Astrocyte (in vitro differentiated cells and primary cell): Measurements from ENCODE around the gene DMBX1. TPM values are rescaled to one million over a fixed set of nuclear protein-coding genes. Genes with fewer than 3 reads are reported as not detected.

Experiments used
- DNase-seq: peaks from one replicate; pipeline ENCODE4 v3.0.0-alpha.2; 2010; ENCODE audit warnings: low read depth
- FAIRE-seq: peaks from 2 replicates; lab custom pipeline; 2011; peaks lifted over from hg19 to GRCh38; lab: Jason Lieb, UNC
- H2AFZ ChIP-seq: 2 replicates; pipeline ENCODE4 v1.6.0; 2012; ENCODE audit warnings: low read depth, low read length, inconsistent platforms
- H3K27ac ChIP-seq: 2 replicates; pipeline ENCODE4 v1.5.1; 2011; ENCODE audit warnings: low read depth, low read length, inconsistent platforms
- H3K27me3 ChIP-seq: 2 replicates; pipeline ENCODE4 v1.6.0; 2011; ENCODE audit warnings: low read length, inconsistent platforms; ENCODE audit not compliant: insufficient read depth
- H3K36me3 ChIP-seq: 2 replicates; pipeline ENCODE4 v1.5.1; 2011; ENCODE audit warnings: low read length, inconsistent platforms; ENCODE audit not compliant: insufficient read depth
- H3K4me1 ChIP-seq: 2 replicates; pipeline ENCODE4 v1.5.1; 2011; ENCODE audit warnings: low read length, inconsistent platforms; ENCODE audit not compliant: insufficient read depth
- H3K4me2 ChIP-seq: 2 replicates; pipeline ENCODE4 v1.6.0; 2012; ENCODE audit warnings: low read length, inconsistent platforms
- H3K4me3 ChIP-seq: 2 replicates; pipeline ENCODE4 v1.5.1; 2011; ENCODE audit warnings: low read depth, mild to moderate bottlenecking, low read length, inconsistent platforms; ENCODE audit not compliant: insufficient read depth
- H3K79me2 ChIP-seq: 2 replicates; pipeline ENCODE4 v1.6.0; 2012; ENCODE audit warnings: mild to moderate bottlenecking, low read length, inconsistent platforms; ENCODE audit not compliant: insufficient read depth
- H3K9ac ChIP-seq: 2 replicates; pipeline ENCODE4 v1.6.0; 2012; ENCODE audit warnings: mild to moderate bottlenecking, low read length, inconsistent platforms
- H3K9me3 ChIP-seq: 2 replicates; pipeline ENCODE4 v1.5.1; 2012; ENCODE audit warnings: low read depth, mild to moderate bottlenecking, low read length, inconsistent platforms; ENCODE audit not compliant: insufficient read depth
- H4K20me1 ChIP-seq: 2 replicates; pipeline ENCODE4 v1.6.0; 2012; ENCODE audit warnings: low read length, inconsistent platforms; ENCODE audit not compliant: insufficient read depth
- H3K27ac Mint-ChIP-seq: one replicate; pipeline ENCODE4 v1.8.0; 2021; ENCODE audit warnings: mild to moderate bottlenecking, mixed read lengths; ENCODE audit not compliant: unreplicated experiment
- H3K27me3 Mint-ChIP-seq: one replicate; pipeline ENCODE4 v1.8.0; 2021; ENCODE audit warnings: low read depth, mixed read lengths; ENCODE audit not compliant: unreplicated experiment
- H3K36me3 Mint-ChIP-seq: one replicate; pipeline ENCODE4 v1.8.0; 2021; ENCODE audit warnings: low read depth, mixed read lengths; ENCODE audit not compliant: unreplicated experiment
- H3K4me1 Mint-ChIP-seq: one replicate; pipeline ENCODE4 v1.8.0; 2021; ENCODE audit warnings: low read depth, mixed read lengths; ENCODE audit not compliant: unreplicated experiment
- H3K4me3 Mint-ChIP-seq: one replicate; pipeline ENCODE4 v1.8.0; 2021; ENCODE audit warnings: mild to moderate bottlenecking, moderate library complexity, mixed read lengths; ENCODE audit not compliant: unreplicated experiment
- H3K9me3 Mint-ChIP-seq: one replicate; pipeline ENCODE4 v1.8.0; 2021; ENCODE audit warnings: mild to moderate bottlenecking, mixed read lengths; ENCODE audit not compliant: unreplicated experiment
- EZH2 ChIP-seq: IDR thresholded peaks from 2 replicates; pipeline ENCODE4 v1.6.1; 2012; ENCODE audit warnings: mild to moderate bottlenecking, low read length, inconsistent platforms; ENCODE audit not compliant: insufficient read depth
- total RNA-seq: library from RNA; stranded (reverse); gene quantifications from 2 replicates; pipeline ENCODE4 v1.2.1, GENCODE V29; 2021
- TF ChIP-seq, protein P1 (sequence below): IDR thresholded peaks from 2 replicates; pipeline ENCODE4 v1.5.1; 2011; ENCODE audit warnings: low read depth, mild to moderate bottlenecking, inconsistent platforms, low read length, moderate library complexity; ENCODE audit not compliant: insufficient read depth

Gene DMBX1
- total RNA-seq, 1 donor from 2014 or later, result 0.07 TPM

DNA sequence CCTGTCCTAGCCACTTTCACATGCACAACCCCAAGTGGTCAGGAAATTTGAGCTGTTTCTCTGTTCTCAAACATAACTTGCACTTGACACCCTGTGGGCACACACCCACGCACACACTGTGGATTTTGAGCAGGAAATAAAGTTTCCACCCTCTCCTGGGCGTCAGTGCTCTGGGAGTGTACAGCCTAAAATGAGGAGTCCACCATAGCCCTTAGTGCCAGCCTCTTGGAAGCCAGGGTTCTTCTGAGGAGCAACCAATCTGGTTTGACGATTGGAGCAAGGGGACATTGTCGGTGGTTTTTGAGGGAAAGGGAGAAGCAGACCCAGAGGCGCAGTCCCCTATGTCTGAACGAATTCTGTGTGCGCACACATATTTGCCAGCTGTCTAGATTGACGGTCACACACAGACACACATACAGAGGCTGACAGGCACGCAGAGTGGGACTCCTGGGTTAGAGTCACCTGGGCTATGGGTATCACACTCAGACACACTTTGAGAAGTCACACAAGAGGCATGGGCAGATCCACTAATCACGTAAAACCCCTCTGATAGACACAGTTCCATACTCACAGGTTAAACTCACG, 2.7 kb downstream of the DMBX1 start:
- H3K27me3 ChIP-seq, result peaks cover 95% of the 10 kb centered on the region
- H3K36me3 ChIP-seq, result no peaks in the 10 kb centered on the region
- no peak overlapping the region for H3K4me3 Mint-ChIP-seq
- H3K4me3 ChIP-seq, result no peak overlapping the region
- FAIRE-seq (no peak), DNase-seq (no peak)
- no peaks in the 10 kb centered on the region for H3K9me3 ChIP-seq
- peak; percentile 73 for TF ChIP-seq EZH2
- TF ChIP-seq, protein P1, sequence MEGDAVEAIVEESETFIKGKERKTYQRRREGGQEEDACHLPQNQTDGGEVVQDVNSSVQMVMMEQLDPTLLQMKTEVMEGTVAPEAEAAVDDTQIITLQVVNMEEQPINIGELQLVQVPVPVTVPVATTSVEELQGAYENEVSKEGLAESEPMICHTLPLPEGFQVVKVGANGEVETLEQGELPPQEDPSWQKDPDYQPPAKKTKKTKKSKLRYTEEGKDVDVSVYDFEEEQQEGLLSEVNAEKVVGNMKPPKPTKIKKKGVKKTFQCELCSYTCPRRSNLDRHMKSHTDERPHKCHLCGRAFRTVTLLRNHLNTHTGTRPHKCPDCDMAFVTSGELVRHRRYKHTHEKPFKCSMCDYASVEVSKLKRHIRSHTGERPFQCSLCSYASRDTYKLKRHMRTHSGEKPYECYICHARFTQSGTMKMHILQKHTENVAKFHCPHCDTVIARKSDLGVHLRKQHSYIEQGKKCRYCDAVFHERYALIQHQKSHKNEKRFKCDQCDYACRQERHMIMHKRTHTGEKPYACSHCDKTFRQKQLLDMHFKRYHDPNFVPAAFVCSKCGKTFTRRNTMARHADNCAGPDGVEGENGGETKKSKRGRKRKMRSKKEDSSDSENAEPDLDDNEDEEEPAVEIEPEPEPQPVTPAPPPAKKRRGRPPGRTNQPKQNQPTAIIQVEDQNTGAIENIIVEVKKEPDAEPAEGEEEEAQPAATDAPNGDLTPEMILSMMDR, result no peak
- H3K9ac ChIP-seq, result no peak overlapping the region
- no peak overlapping the region for H2AFZ ChIP-seq
- H3K9me3 Mint-ChIP-seq, result peaks cover 9% of the 10 kb centered on the region
- peaks cover 9% of the 10 kb centered on the region for H3K4me1 Mint-ChIP-seq
- H3K79me2 ChIP-seq, result no peaks in the 10 kb centered on the region
- peaks cover 21% of the 10 kb centered on the region for H4K20me1 ChIP-seq
- peaks cover 5% of the 10 kb centered on the region for H3K4me1 ChIP-seq
- no peak overlapping the region for H3K27ac ChIP-seq
- H3K4me2 ChIP-seq, result no peak overlapping the region
- no peaks in the 10 kb centered on the region for H3K36me3 Mint-ChIP-seq
- peaks cover 92% of the 10 kb centered on the region for H3K27me3 Mint-ChIP-seq
- no peak overlapping the region for H3K27ac Mint-ChIP-seq

- peaks cover 5% of the 10 kb centered on the region for H3K4me1 ChIP-seq
- H3K36me3 ChIP-seq, result no peaks in the 10 kb centered on the region
- no peak overlapping the region for H3K4me2 ChIP-seq
- H3K27ac ChIP-seq, result no peak overlapping the region
- no peaks in the 10 kb centered on the region for H3K79me2 ChIP-seq
- H3K9me3 ChIP-seq, result no peaks in the 10 kb centered on the region
- H2AFZ ChIP-seq, result no peak overlapping the region
- Mint-ChIP-seq H3K9me3 (peaks cover 9% of the 10 kb centered on the region), H3K36me3 (no peaks in the 10 kb centered on the region), H3K27me3 (peaks cover 89% of the 10 kb centered on the region), H3K4me3 (no peak overlapping the region), H3K27ac (no peak overlapping the region), H3K4me1 (peaks cover 9% of the 10 kb centered on the region)
- H3K4me3 ChIP-seq, result no peak overlapping the region
- H4K20me1 ChIP-seq, result peaks cover 21% of the 10 kb centered on the region
- DNase-seq, result no peak
- no peak for TF ChIP-seq EZH2
- TF ChIP-seq, protein P1, result no peak
- H3K9ac ChIP-seq, result no peak overlapping the region
- no peak for FAIRE-seq
- H3K27me3 ChIP-seq, result peaks cover 92% of the 10 kb centered on the region
Measured at GRCh38 chr1:46492871-46493270, 3.2 kb downstream of the DMBX1 start.

- FAIRE-seq, result no peak
Measured at GRCh38 chr1:46493316-46494032, 3.8 kb downstream of the DMBX1 start.

More at GRCh38 chr1:46493316-46494032, 3.8 kb downstream of the DMBX1 start:
- H3K79me2 ChIP-seq, result no peaks in the 10 kb centered on the region
- Mint-ChIP-seq H3K27ac (no peak overlapping the region), H3K9me3 (peaks cover 9% of the 10 kb centered on the region), H3K4me3 (no peak overlapping the region), H3K4me1 (peaks cover 6% of the 10 kb centered on the region), H3K27me3 (peaks cover 88% of the 10 kb centered on the region), H3K36me3 (no peaks in the 10 kb centered on the region)
- H3K4me1 ChIP-seq, result peaks cover 5% of the 10 kb centered on the region
- DNase-seq, result no peak
- H3K4me2 ChIP-seq, result no peak overlapping the region
- H3K27me3 ChIP-seq, result peaks cover 87% of the 10 kb centered on the region
- no peak overlapping the region for H3K27ac ChIP-seq
- no peak overlapping the region for H3K4me3 ChIP-seq
- no peaks in the 10 kb centered on the region for H3K9me3 ChIP-seq
- TF ChIP-seq EZH2, result no peak
- TF ChIP-seq, protein P1, result no peak
- H4K20me1 ChIP-seq, result peaks cover 21% of the 10 kb centered on the region
- no peak overlapping the region for H3K9ac ChIP-seq
- no peaks in the 10 kb centered on the region for H3K36me3 ChIP-seq
- no peak overlapping the region for H2AFZ ChIP-seq
